Brain microvascular endothelial cell (primary cell): Measurements from ENCODE around the gene GLB1L2.

ENCODE experiments used
- DNase-seq: peaks from one replicate; pipeline ENCODE4 v3.0.0-alpha.2; 2020
- H3K27ac ChIP-seq: fragments of 250-450 bp; sonication (Bioruptor Pico); 2 replicates; pipeline ENCODE4 v1.5.1; 2020; ENCODE audit warnings: mild to moderate bottlenecking, moderate library complexity
- H3K27me3 ChIP-seq: fragments of 250-450 bp; sonication (Bioruptor Pico); replicated peaks from 2 replicates; pipeline ENCODE4 v1.5.1; 2020; ENCODE audit warnings: mild to moderate bottlenecking
- H3K36me3 ChIP-seq: fragments of 250-450 bp; sonication (Bioruptor Pico); replicated peaks from 2 replicates; pipeline ENCODE4 v1.5.1; 2020; ENCODE audit warnings: mild to moderate bottlenecking
- H3K4me3 ChIP-seq: 2 replicates; pipeline ENCODE4 v1.5.1; 2011; ENCODE audit warnings: low read depth, mild to moderate bottlenecking, control low read depth, low read length, moderate library complexity
- CTCF ChIP-seq: IDR thresholded peaks from 2 replicates; pipeline ENCODE4 v1.5.1; 2011; ENCODE audit warnings: low read depth, mild to moderate bottlenecking, moderate library complexity, low read length, control low read depth, inconsistent platforms; ENCODE audit errors: missing control alignments
- in situ Hi-C: cut with HindIII; loops from 2 replicates; pipeline ENCODE4 v1.10.0; 2017; ENCODE audit warnings: low sequenced_read_pairs, low pct_ligation_motif_present

GLB1L2 gene

GRCh38 chr11:134405436-134405835 lies 73.6 kb downstream of the GLB1L2 start:
- no peak for TF ChIP-seq CTCF
- no peak overlapping the region for H3K4me3 ChIP-seq
- peaks cover 2% of the 10 kb centered on the region for H3K27me3 ChIP-seq
- in situ Hi-C loops = no loop called here
- DNase-seq = no peak
- no peaks in the 10 kb centered on the region for H3K36me3 ChIP-seq
- no peak overlapping the region for H3K27ac ChIP-seq

- Histone ChIP-seq H3K36me3 (no peaks in the 10 kb centered on the region), H3K4me3 (no peak overlapping the region), H3K27me3 (peaks cover 5% of the 10 kb centered on the region), H3K27ac (no peak overlapping the region)
- in situ Hi-C loops = no loop called here
- no peak for DNase-seq
- no peak for TF ChIP-seq CTCF
Measured at GRCh38 chr11:134405841-134406240, 74.1 kb downstream of the GLB1L2 start.

GRCh38 chr11:134406264-134407185 lies 74.7 kb downstream of the GLB1L2 start:
- TF ChIP-seq CTCF = no peak
- peaks cover 12% of the 10 kb centered on the region for H3K27me3 ChIP-seq
- H3K27ac ChIP-seq = no peak overlapping the region
- no peak for DNase-seq
- no peak overlapping the region for H3K4me3 ChIP-seq
- in situ Hi-C loops = no loop called here
- H3K36me3 ChIP-seq = no peaks in the 10 kb centered on the region

- no peak for DNase-seq
- peaks cover 14% of the 10 kb centered on the region for H3K27me3 ChIP-seq
- in situ Hi-C loops = no loop called here
- TF ChIP-seq CTCF = no peak
- no peaks in the 10 kb centered on the region for H3K36me3 ChIP-seq
- H3K4me3 ChIP-seq = no peak overlapping the region
- no peak overlapping the region for H3K27ac ChIP-seq
Measured at GRCh38 chr11:134407321-134407828, 75.6 kb downstream of the GLB1L2 start.

GRCh38 chr11:134407923-134408322 lies 76.1 kb downstream of the GLB1L2 start:
- TF ChIP-seq CTCF = no peak
- Histone ChIP-seq H3K27me3 (peaks cover 20% of the 10 kb centered on the region), H3K4me3 (no peak overlapping the region), H3K36me3 (no peaks in the 10 kb centered on the region), H3K27ac (no peak overlapping the region)
- in situ Hi-C loops = no loop called here
- no peak for DNase-seq
